ENCODE measurements around the gene LRRTM4. TPM values are rescaled to one million over a fixed set of nuclear protein-coding genes. Genes with fewer than 3 reads are reported as not detected.

Gene LRRTM4
- total RNA-seq, 4 donors from 2014 or later = 0.22 TPM; not detected in 3

DNA sequence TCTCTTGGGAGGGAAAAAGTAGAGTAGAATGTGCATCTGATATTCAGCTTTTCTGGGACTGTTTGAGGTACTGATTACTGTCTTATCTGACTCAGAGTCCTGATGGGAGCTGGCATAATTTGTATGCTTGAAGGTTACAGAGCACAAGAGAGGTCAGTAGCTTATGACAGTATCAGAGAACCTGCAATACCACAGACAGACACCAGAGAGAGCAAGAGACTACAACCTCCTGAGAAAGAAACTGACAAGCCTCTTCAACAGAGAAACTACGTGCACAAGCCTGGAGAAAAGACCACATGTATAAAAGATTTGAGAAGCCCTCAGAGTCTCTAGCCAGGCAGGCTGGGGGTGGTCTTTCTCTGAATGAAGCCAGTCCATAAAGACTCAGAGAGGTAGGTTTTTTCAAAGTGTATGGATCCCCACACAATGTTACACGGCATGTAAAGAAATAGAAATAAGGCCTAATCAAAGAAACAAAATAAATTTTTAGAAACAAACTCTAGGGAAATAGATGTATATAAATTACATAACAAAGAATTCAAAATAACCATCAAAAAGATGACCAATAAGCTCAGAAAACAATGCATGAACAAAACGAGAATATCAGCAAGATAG, 568.3 kb downstream of the LRRTM4 start:
- TF ChIP-seq, protein P1, sequence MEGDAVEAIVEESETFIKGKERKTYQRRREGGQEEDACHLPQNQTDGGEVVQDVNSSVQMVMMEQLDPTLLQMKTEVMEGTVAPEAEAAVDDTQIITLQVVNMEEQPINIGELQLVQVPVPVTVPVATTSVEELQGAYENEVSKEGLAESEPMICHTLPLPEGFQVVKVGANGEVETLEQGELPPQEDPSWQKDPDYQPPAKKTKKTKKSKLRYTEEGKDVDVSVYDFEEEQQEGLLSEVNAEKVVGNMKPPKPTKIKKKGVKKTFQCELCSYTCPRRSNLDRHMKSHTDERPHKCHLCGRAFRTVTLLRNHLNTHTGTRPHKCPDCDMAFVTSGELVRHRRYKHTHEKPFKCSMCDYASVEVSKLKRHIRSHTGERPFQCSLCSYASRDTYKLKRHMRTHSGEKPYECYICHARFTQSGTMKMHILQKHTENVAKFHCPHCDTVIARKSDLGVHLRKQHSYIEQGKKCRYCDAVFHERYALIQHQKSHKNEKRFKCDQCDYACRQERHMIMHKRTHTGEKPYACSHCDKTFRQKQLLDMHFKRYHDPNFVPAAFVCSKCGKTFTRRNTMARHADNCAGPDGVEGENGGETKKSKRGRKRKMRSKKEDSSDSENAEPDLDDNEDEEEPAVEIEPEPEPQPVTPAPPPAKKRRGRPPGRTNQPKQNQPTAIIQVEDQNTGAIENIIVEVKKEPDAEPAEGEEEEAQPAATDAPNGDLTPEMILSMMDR (IDR thresholded peaks at IDR 0.05; ENCODE audit: low read depth) = no peak

DNA sequence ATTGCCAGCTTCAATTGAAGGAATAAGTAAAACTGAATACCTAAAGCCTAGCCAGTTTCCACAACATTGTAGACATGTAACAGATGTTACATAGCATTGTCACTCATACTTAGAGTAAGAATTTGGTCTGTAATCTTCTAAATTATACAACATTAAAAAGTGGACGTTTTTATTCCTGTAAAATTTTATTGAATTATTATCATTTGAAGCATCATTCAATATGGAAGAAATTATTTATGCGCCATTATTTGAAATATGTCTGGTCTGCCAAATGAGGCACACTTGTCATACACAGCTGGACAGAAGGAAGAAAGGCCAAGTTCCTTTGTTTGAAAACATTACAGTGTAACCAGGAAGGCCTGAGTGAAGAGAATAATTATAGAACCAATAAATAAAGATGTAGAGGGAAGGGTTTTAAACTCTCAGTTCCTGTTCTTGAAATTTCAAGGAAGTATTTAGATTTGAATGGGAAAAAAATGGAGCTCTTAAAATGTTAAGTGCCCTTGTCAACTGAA, 575.5 kb downstream of the LRRTM4 start:
- TF ChIP-seq, protein P1 (IDR thresholded peaks at IDR 0.05; ENCODE audit: low read depth) = no peak

DNA sequence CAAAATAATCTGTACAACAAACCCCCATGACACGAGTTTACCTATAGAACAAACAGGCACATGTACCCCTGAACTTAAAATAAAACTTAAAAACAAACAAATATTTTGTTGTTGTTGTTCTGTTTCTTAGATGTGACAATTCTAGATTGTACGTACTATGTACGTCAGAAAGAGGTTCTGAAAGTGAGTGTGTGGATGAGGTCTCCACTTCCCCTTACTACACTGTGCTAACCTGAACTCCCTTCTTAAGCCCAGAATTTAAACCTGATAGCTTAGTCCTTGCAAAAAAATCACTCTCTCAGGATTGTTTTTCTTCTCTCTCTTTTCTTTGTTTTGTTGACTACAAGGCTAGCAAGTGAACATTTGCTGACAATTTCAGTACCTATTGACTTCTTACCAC, 581.6 kb downstream of the LRRTM4 start:
- TF ChIP-seq, protein P1 (IDR thresholded peaks at IDR 0.05; ENCODE audit: low read depth) = no peak

DNA sequence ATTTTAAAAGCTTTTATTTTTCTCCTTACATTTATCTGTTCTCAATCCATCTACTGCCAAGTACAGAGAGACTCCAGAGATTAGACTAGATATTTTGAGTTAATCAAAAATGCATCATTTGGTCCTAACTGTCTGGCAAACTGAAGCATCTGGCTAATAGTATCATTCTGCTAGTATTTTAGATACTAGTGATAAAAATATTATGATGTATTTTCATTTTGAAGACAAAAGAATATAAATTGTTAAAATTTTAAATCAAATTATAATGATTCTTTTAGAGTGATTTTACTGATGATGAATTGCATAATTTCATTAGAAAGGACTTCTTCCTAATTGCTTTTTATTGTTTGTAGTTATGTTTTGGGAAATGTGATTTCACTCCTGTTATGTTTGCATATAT, 584.0 kb downstream of the LRRTM4 start:
- TF ChIP-seq, protein P1 (IDR thresholded peaks at IDR 0.05; ENCODE audit: low read depth) = no peak

DNA sequence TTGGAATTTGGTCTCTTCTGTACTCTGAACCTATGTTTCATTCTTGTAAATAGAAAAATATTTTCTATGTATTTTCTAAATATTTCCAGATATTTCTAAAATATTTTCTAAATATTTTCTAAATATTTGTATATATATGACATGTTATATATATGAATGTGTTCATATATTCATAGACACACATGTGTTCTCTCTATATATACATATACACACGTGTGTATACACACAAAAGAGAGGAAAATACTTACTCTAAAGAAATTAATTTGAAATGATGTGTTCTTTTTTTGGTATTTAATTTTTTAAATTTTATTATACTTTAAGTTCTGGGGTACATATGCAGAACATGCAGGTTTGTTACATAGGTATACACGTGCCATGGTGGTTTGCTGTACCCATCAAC, 589.6 kb downstream of the LRRTM4 start:
- TF ChIP-seq, protein P1 (IDR thresholded peaks at IDR 0.05; ENCODE audit: low read depth) = no peak

DNA sequence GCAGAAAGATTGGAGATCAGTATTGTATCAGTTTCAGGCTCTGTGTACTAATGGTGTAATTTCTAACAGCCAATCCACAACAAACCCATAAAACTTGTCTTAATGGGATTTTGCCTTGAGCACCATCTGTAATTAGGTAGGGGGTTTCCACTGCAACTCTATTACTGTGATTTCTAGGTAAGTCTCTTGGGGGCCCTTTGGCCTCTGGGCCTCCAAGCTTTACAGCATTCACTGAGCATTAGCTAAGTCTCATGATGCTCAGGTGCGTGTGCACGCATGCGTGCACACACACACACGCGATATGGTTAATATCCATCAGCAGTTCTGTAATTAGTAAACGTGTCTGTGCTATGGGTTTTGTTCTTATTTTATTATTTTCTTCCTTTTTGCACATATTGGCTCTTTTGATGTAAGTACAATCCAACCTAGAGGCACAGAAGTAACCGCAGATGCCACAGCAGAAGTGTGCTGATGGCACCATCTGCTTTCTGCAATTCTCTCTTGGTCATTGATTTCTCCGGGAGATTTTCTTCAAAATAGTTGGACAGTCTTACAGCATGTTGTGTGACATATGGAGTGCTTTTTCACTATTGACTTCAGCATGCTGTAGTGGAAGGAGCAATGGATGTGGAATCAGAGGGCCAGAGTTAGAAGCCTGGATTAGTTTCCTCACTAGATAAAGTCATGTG, 592.0 kb downstream of the LRRTM4 start:
- TF ChIP-seq, protein P1 (IDR thresholded peaks at IDR 0.05; ENCODE audit: low read depth) = no peak

DNA sequence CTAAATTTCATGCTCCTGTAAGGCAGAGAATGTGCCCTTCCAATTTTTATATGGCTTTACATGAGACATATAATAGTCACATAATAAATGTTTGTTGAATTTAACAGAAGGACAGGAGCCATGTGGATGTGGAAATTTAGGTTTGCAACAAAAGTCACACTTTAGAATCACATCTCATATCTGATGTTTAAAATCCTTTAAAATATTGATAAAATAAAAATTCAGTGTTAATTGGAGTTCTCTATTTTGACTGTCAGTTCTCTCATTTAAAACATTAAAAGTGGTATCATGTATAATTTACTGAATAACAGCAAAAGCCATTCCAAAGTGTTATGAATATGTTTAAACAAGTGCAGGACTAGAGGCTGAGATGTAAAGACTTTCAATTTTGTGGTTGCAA, 594.1 kb downstream of the LRRTM4 start:
- TF ChIP-seq, protein P1 (IDR thresholded peaks at IDR 0.05; ENCODE audit: low read depth) = no peak

Measured in subcutaneous adipose tissue (tissue), 4 donors.